GM18505 (cell line): ENCODE measurements around the gene LETM1.

Experiments
- ATAC-seq: cut with Tn5 transposase; IDR thresholded peaks from one replicate; pipeline ENCODE4 v1.9.1; 2021; ENCODE audit not compliant: unreplicated experiment
- POLR2A ChIP-seq: IDR thresholded peaks from 4 replicates; pipeline ENCODE4 v1.6.1; 2011; ENCODE audit warnings: borderline replicate concordance; ENCODE audit not compliant: insufficient read depth, insufficient read length; ENCODE audit errors: extremely low read depth

The LETM1 gene

GRCh38 chr4:1792832-1793495, 63.0 kb downstream of the LETM1 start, which contains the start of gene FGFR3:
TSS of gene FGFR3 (plus strand) at chr4:1793293. CDS start at chr4:1793935, 642 bp downstream.
- TF ChIP-seq POLR2A, result no peak
- peak; percentile 50 for ATAC-seq

- ATAC-seq, result peak; percentile 13
- TF ChIP-seq POLR2A, result no peak
Observed at GRCh38 chr4:1792158-1792831, 63.7 kb downstream of the LETM1 start.

GRCh38 chr4:1790005-1790404, 66.0 kb downstream of the LETM1 start:
- no peak for ATAC-seq
- TF ChIP-seq POLR2A, result no peak

- no peak for TF ChIP-seq POLR2A
- ATAC-seq, result no peak
Observed at GRCh38 chr4:1789552-1789951, 66.4 kb downstream of the LETM1 start.

GRCh38 chr4:1788254-1788973, 67.5 kb downstream of the LETM1 start:
- TF ChIP-seq POLR2A, result no peak

GRCh38 chr4:1787411-1788077, 68.4 kb downstream of the LETM1 start:
- no peak for TF ChIP-seq POLR2A
- ATAC-seq, result no peak

More at GRCh38 chr4:1788254-1788973, 67.5 kb downstream of the LETM1 start:
- no peak for ATAC-seq

GRCh38 chr4:1786544-1787362, 69.2 kb downstream of the LETM1 start:
- no peak for ATAC-seq
- TF ChIP-seq POLR2A, result no peak

GRCh38 chr4:1785592-1785991, 70.4 kb downstream of the LETM1 start:
- TF ChIP-seq POLR2A, result no peak
- no peak for ATAC-seq

GRCh38 chr4:1784789-1785591, 71.0 kb downstream of the LETM1 start:
- no peak for TF ChIP-seq POLR2A

GRCh38 chr4:1784395-1784788, 71.6 kb downstream of the LETM1 start:
- TF ChIP-seq POLR2A, result no peak
- no peak for ATAC-seq

More at GRCh38 chr4:1784789-1785591, 71.0 kb downstream of the LETM1 start:
- ATAC-seq, result no peak

GRCh38 chr4:1783970-1784369, 72.0 kb downstream of the LETM1 start:
- ATAC-seq, result no peak
- no peak for TF ChIP-seq POLR2A

GRCh38 chr4:1783015-1783414, 72.9 kb downstream of the LETM1 start:
- no peak for TF ChIP-seq POLR2A

More at GRCh38 chr4:1783015-1783414, 72.9 kb downstream of the LETM1 start:
- no peak for ATAC-seq
